GM18870 (cell line): ENCODE measurements around the gene CITED2.

Source experiments
- ATAC-seq: cut with Tn5 transposase; IDR thresholded peaks from one replicate; pipeline ENCODE4 v1.9.1; 2021; ENCODE audit warnings: moderate library complexity; ENCODE audit not compliant: unreplicated experiment

CITED2 gene

DNA sequence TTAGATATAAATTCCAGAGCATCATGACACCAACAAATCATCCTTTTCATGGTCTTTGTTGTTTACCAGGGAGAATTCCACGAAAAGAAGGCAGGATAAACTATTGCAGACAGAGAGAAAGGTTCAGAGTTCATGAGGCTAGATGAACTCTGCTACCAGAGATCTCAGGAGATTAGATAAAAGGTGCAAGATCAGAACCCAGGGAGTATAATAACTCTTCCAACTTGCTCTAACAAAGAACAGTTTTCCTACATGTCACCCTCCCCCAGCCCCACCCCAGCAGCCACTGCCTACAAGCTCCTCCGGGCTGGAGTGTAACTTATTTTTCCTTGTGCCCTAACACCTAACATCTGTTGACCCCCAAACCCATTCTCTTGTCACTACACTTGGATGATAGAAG, 13.9 kb upstream of the CITED2 start:
- ATAC-seq, result no peak

DNA sequence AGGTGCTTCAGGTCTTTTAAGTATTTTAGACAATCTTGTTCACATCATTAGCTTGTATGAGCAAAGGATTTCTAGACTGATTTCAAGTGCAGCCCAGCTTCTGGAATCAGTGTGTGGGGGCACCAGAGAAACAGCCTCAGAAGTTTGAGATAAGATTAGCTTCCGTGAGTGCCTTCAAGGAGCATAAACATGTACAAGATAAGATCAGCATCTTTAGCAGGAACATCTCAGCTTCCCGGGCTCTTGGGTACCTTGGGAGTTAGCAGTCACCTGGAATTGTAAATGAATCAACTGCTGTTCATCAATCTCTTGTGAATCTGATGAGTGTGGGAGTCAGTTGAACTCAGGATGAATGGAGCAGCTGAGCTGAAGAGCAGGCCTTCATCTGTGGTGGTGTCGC, 12.0 kb upstream of the CITED2 start:
- ATAC-seq, result no peak

DNA sequence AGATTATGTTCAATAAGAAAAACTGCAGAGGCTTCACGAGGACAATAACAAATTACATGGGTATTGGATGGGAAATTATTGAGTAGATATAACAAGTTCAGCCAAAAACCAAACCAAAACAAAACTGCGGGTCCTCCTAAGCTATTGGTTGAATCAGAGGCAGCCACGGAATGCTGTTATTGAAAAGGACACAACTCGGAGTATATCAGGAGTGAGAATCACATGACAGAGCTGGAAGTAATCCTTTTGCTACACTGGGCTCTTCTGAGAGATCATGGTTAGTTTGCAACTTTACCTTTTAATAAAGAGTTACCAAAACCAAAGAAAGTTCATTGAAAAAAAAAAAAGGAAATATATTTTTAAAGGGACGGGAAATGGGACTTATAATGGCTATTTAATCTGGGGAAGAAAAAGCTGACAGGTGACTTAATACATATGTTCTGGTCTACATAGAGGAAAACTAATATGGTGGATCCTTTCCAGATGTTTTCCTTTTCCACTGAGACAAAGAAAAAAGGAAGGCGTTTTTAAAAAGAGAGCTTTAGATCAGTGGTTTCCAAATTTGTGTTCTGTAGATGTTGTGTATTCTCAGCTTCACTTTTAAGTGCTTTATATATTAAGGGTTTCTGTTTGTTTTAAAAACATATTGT, 6.9 kb upstream of the CITED2 start:
- no peak for ATAC-seq

DNA sequence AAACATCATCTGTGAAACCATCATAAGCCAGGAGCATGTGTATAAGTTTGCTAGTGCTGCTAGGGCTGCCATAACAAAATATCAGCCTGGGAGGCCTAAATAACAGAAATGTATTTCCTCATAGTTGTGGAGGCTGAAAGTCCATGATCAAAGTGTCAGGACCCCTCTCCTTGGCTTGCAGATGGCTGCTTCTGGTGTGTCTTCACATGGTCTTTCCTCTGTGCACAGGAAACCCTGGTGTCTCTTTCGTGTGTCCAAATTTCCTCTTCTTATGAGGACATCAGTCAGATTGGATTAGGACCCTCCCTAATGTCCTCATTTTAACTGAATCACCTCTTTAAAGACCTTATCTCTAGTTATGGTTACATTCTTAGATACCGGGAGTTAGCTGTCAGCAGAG, 6.2 kb upstream of the CITED2 start:
- ATAC-seq, result no peak

DNA sequence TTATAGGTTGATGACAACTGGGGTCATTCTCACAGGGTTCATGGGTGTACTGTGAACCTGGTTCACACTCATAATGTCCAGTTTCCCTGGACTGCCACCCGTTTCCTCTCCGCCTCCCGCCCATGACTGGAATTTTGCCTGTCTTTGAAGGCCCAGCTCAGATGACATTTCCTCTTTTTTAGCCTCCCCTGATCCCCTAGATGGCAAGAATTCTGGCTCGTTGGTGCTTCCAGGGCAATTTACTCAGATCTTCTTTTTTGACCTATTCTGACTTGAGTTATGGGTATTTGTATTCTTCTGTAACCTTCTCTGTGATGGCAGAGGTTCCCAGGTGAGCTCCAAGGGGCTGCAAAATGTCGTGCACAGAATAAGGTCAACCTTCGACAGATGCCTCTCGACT, 5.7 kb upstream of the CITED2 start:
- no peak for ATAC-seq

DNA sequence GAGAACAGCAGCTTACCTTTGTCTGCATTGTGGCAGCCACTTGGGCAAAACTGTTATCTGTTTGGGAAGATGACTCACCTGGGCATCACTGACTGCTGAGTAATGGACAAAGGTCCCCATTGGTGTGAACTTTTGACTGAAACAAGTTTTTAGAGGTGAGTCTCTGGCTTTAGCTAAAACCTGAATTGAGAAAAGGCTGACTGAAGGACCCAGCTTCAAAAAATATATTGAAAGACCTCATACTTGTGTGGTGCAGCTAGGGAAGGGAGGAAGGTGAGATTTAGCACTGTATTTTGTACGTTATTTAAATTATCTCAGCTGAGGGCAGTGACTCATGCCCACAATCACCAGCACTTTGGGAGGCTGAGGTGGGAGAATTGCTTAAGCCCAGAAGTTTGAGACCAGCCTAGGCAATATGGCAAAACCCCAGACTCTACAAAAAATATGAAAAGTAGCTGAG, 4.5 kb upstream of the CITED2 start:
- ATAC-seq, result no peak

DNA sequence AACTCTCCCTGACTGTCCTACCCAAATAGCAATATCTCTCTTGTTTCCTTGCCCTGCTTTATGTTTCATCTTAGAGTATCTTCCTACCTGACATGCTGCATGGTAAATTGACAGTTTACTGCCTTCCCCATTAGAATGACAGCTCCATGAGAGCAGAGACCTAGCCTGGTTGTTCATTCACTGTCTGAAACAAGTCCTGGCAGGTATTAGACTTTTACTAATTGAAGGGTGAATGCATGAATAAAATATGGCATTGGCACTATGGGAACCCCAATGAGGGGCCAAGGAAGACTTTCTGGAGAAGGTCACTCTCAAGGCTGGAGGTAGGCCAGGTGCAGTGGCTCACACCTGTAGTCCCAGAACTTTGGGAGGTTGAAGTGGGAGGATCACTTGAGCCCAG, 3.8 kb upstream of the CITED2 start:
- ATAC-seq, result no peak

DNA sequence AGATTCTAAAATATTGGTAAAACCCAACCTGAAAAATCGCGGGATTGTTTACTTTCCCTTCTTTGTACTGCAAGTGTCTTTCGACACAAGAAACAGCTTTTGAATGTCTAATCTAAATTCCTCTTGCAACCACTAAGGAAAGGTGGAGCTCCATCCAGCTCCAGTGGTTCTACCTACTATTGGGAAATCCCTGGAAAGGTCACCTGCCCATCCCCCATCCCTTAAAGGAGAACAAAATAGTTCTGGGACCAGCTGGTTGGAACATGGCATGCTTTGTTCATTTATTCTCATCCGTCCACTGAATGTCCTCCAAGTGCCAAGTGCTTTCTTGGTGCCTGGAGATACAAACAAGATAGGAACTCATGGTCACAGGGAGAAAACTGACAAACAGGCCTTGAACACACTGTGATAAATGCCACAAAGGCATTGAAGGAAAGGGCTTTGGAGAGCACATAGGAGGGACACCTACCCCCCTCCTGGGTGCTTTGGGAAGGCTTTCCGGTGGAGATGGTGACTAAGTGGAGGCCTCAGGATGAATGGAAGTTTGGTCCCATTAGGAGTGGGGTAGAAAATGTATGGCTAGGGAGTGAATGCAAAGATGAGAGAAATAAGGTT, 2.3 kb upstream of the CITED2 start:
- no peak for ATAC-seq

DNA sequence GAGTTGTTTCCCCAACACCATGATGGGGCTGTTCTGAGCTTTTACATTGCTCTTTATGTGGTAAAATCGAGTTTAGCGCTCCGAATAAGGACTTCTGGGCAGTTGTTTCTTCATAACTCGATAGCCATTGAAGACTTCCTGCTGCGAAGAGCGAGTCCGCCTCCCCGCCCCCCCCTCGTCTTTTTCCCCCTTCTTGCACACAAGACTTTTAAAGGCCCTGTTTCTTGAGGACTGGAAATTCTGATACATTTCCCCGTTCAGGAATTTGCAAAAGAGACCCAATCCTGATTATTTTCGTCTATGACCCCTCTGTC, 1.5 kb upstream of the CITED2 start:
- ATAC-seq, result no peak

DNA sequence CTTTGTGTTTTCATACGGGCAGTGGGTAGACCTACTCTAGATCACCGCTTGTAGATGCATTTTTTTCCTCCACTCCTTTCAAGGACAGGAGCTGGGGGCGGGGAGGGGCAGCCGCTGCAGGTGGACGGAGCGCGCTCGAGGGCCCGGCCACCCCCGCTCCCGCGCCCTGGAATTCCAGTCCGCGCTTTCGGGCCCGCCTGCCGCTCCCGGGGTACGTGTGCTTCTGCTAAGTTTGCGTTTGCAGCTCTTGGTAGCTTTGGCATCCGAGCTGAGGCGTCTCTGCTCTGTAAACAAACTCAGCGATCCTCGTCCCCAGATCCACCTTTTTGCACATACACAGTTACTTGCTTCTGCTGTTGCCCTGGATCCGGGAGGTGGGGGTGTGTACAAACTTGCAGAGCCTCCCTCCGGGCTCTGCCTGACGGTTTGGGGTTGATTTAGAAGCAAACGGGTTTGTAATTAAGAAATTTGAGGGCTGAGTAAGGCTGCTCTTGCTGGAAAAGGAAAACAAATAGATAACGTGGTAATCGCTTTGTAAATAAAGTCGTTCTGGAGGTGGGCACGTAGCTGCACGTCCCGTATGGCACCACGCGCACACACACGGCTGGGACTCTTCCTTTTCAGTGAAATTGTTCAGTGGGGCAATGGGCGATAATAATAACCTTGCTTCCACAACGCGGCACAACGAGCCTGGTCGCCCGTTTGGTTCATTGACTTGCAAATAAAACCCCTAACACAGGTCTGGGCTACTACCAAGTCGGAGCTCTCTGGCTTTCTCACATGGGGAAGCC, 973 bp upstream of the CITED2 start:
- peak; percentile 39 for ATAC-seq

DNA sequence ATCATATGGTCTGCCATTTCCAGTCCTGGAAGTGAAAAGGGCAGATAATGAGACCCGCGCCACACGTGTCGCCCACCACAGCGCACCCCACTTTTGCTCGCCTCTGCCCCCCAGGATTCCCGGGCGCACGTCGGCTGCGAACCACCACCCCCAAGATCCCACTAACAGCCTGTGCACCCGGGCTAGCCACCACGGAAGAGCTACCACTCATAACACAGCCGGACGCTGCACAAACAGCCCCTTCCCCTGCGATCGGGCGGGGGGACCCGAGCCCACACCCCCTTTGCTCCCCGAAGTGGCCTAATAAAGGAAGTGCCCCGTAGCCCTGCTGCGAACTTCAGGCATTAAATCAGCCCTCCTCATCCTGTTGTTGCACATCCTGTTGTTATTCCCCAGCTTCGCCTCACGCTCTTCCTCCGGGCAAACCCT, 506 bp downstream of the CITED2 start:
- ATAC-seq, result peak; percentile 24

DNA sequence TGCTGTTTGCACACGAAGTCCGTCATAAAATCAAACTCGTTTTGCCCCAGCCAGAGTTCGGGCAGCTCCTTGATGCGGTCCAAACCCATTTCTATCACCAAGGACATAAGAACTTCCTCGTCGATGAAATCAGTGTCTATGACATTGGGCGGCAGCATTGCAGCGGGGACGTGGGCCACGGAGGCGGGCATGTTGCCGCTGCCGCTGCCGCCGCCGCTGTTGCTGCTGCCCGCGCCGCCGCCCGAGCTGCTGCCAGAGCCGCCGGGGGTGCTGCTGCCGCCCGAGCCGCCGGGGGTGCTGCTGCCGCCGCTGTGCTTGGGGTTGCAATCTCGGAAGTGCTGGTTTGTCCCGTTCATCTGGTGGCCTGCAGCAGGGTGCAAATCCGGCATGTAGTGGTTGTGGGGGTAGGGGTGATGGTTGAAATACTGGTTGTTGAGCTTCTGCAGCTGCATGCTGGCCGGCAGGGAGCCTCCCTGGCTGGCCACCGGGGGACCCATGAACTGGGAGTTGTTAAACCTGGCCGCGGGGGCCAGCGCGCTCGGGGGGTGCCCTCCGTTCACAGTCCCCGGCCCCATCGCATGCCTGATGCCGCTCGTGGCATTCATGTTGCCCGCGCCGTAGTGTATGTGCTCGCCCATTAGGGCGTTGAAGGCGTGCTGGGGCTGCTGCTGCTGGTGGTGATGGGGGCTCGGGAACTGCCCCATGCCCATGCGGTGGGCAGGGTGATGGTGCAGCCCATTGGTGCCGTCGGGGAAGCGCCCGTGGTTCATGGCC, 1.1 kb downstream of the CITED2 start:
- no peak for ATAC-seq

DNA sequence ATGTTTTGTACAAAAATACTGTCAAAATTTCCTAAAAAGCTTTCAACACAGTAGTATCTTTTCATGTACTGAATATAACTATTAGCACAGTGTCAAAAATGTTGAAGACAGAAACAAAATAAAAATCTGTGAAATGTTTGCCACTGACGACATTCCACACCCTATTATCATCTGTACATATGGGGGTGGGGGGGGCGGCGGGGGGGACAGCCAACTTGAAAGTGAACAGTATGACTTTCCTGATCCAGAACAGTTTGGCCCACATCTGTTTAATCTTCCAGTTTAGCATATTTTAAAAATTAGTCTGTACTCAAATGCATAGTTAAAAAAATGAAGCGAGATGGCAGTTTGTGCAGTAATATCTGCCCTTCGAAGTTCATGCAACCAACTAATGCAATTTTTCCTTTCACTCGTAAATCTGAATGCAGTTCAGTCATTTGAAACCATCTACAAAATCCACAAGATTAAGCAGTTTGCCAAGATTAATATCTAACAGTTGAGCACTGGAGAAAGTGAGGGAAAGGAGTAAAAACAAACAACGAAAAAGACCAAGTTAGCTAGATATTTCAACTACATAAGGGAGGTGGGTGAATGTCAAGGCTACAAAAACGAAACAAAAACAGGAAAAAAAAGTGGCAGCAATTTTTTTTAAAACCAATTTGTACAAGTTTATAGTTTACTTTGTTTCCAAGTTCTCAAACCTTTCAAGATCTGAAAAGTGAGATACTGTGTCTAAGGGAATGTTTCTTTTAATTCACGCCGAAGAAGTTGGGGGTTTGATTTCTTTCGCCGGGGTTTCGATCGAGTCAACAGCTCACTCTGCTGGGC, 1.9 kb downstream of the CITED2 start:
- ATAC-seq, result no peak

DNA sequence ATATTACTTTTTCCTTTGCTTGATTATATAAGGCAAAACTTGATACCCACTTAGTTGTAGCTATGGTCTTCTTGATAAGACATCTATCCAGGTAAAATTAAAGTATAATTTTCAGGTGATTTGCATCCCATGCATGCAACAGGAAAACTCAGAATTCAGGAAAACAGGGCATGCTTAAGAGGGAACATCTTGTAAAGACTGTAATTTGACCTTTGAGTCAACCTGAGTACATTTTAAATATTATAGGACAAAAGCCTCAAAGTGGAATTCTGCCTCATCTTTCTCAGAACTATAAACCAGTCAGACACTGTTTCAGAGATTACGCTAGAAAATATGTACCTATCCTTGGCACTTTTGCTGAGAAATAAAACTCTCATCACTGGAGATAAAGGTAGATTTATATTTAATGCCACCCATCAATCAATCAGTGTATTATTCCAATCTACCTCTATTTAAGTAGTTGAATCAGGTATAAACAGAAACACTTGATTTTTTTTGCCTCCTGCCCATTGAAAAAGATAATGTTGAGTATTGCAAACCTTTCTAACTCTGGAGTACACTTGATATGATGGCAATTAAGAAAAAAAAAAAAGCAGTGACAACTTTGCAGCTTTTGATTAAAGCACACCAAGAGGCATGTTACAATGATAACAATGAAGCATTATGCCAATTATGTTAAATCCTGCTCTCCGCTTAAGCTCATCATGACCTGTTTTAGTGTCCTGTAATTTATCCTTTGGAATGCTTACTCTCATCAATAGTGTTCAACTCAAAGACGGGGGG, 2.8 kb downstream of the CITED2 start:
- ATAC-seq, result no peak

DNA sequence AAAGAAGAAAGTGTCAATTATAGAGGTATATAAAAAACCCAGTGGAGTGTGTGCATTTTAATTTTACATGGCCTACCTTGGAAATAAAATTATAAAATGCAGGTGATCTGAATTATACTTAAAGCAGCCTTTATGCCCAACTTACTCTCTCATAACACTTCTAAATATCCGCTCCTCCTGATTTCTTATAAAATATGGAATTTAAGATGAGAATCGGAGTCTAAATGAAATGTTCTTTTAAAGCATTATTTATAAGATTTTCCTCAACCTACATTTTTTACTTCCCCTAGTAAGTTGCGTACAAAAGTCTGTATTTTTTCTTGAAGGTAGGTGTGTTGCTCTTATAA, 3.5 kb downstream of the CITED2 start:
- no peak for ATAC-seq

DNA sequence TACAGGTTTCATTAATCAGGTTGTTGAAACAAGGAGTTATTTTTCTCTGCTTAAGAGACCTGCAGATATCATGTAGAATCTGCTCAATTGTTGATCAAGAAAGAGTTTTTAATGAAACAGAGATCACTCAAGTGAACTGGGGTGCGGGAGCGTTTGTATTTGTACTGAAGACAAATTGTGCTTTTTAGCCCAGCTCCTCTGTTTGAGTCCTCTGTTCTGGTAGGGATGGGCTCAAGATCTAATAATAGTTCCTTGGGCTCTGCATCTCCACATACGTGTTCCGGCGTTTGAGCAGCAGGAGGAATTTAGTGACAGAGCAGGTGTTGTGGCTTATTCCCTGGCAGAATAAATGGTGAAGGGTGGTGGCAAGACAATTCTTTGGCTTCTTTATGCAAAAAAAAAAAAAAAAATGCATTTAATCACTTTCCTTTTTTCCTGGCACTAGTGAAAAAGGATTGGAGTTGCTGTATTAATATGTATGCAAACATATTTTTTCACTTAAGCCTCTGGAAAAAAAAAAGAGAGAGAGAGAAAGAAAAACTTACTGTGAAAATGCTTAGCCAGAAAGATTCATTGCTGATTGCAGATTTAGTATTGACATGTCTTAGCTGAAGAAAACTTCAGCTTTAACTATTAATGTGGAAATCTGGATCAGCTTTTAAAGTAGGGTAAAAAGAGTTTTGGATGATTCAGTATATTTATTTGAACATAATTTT, 4.0 kb downstream of the CITED2 start:
- no peak for ATAC-seq

DNA sequence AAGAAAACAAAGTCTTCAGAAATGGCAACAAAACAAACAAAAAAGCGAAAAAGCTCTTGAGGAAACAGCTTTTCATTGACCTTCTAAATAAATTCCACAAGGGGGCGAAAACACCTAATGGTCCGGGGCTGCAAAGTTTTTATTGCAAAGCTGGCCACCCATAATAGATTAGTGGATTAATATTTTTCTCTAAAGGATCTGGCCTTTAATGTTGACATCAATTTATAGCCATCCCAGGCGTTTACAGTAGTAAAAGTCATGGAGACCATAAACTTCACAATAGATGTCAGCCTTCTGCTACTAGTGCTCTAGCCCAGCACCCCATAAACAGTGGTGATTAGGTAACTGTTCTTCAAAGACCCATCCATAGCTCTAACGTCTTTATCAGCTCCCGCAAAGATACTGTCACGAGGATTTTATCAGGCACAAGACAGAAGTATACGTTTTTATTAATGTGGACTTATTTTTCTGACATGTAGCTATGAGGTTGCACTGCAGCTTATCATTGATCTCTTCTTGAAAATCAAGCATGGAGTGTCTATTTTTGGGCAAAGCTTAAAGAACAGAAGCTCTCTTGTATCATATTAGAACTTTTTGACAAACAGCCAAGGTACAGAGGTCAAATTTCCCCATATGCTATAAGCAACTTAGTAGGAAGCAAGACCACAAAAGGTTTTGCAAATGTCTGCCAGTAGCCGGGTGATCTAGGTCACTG, 4.7 kb downstream of the CITED2 start:
- no peak for ATAC-seq

DNA sequence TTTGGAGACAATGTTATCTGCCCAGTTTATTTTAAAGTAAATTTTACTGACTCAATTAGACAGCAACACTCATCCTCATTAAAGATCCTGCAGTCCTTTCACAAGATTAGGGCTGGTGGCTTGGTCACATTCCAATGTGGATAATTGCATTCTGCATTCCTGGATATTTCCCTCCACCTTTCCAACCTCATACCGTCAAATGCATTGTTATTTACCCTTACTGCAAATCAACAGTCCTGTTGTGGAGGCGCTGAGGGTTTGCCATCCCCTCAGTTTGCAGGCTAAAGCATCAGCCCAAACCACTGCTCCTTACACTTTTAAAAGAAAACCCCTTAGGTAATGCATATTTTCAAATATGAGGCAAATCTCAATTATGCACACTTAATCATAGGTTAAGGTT, 5.4 kb downstream of the CITED2 start:
- ATAC-seq, result no peak

DNA sequence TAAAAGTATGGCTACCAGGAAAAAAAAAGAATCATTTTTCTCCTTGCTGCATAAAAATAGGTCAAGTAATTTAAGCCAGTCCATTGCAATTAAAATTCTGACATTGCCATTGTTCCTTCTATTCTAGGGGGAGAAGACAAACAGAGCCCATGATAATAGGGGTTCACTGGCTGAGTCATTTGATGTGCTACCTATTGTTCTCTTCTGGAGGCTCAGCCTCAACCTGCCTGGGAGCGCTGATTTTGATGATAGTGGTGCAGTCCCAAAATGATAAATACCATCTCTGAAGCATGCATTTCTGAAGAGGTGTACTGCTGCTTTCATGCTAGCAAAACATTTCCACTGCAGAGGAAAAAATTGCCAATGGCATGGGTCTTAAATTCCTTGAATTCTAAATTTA, 5.8 kb downstream of the CITED2 start:
- no peak for ATAC-seq
